Cerebellar cortex (tissue), 1 donor: ENCODE data around the gene GJA3.
"Not testable (repeated sequence)": the region's sequence is repeated elsewhere in the genome, so short reads cannot be mapped to it uniquely, and the experiment has no call there.

Experiments
- DNase-seq: peaks from one replicate; pipeline ENCODE4 v3.0.0-alpha.2; 2015; ENCODE audit warnings: low spot score

Gene GJA3

GRCh38 chr13:20182231-20182846, 21.5 kb upstream of the GJA3 start:
- peak; percentile 70 for DNase-seq

- DNase-seq, result no peak
These were observed 20.3 kb upstream of the GJA3 start for GRCh38 chr13:20181188-20181587.

GRCh38 chr13:20178156-20178555, 17.3 kb upstream of the GJA3 start:
- DNase-seq, result no peak

GRCh38 chr13:20177049-20177831, 16.4 kb upstream of the GJA3 start:
- no peak for DNase-seq

- DNase-seq, result no peak
These were observed 15.2 kb upstream of the GJA3 start for GRCh38 chr13:20175907-20176652.

GRCh38 chr13:20175406-20175794, 14.5 kb upstream of the GJA3 start:
- DNase-seq, result no peak

- DNase-seq, result no peak
These were observed 14.0 kb upstream of the GJA3 start for GRCh38 chr13:20174656-20175405.

GRCh38 chr13:20173116-20173746, 12.4 kb upstream of the GJA3 start:
- no peak for DNase-seq

GRCh38 chr13:20171364-20171763, 10.5 kb upstream of the GJA3 start:
- DNase-seq, result no peak

GRCh38 chr13:20170921-20171320, 10.1 kb upstream of the GJA3 start:
- no peak for DNase-seq

GRCh38 chr13:20168396-20168795, 7.5 kb upstream of the GJA3 start:
- no peak for DNase-seq

- no peak for DNase-seq
These were observed 4.8 kb upstream of the GJA3 start for GRCh38 chr13:20165417-20166257.

- DNase-seq, result no peak
These were observed 1.1 kb upstream of the GJA3 start for GRCh38 chr13:20161951-20162300.

- no peak for DNase-seq
These were observed 561 bp upstream of the GJA3 start for GRCh38 chr13:20161275-20161950.

GRCh38 chr13:20159646-20160305, 1.1 kb downstream of the GJA3 start:
- no peak for DNase-seq

GRCh38 chr13:20157151-20157796, 3.6 kb downstream of the GJA3 start:
- no peak for DNase-seq

GRCh38 chr13:20156702-20157101, 4.2 kb downstream of the GJA3 start:
- DNase-seq, result no peak

GRCh38 chr13:20153290-20153689, 7.6 kb downstream of the GJA3 start:
- not testable (repeated sequence) for DNase-seq

GRCh38 chr13:20151612-20152011, 9.2 kb downstream of the GJA3 start:
- no peak for DNase-seq
